ENCODE results near the gene CEACAM5.

CEACAM5 gene

DNA sequence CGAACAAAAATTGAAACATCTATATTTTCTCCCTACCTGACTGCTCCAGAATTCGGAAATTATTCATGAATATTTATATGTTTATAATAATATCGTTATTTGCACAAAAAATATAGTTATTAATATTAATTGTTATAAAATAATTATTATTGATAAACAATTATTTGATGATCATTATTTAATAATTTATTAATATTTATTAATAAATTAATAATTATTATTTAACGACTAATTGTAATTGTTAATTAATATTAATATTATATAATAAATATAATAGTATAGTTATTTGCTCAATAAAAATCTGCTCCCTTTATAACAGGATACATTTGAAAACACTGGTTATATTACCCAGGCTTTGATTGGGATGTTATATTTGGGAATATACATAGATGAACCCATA is 61.2 kb downstream of the CEACAM5 start:
- TF ChIP-seq ZNF830 (tag by site-specific recombination; IDR thresholded peaks at IDR 0.05; ENCODE audit: low read depth), result no peak
- TF ChIP-seq ZNF747 (tag by site-specific recombination; IDR thresholded peaks at IDR 0.05), result no peak
- H3K36me3 ChIP-seq (ENCODE audit: control insufficient read depth in 2 of 2, insufficient read depth in 1 of 2, low read length in 2 of 2), result no peaks in the 10 kb centered on the region
- POLR2A ChIA-PET, result no interaction called here
- no peak overlapping the region for H3K4me3 ChIP-seq (ENCODE audit: low read depth, low read length)
- no peaks in the 10 kb centered on the region for H3K9me3 ChIP-seq (ENCODE audit: control insufficient read depth, insufficient read depth, low read depth, low read length)
- H3K4me1 ChIP-seq (ENCODE audit: control insufficient read depth, insufficient read depth, low read length), result no peaks in the 10 kb centered on the region
- CTCF ChIA-PET, result interaction anchor here (0.6 to 4.3 kb wide), 10 partner anchors 10 to 78 kb away, joined by 3 to 49 read pairs (median 4); no protein-coding TSS in a partner anchor
- no peak overlapping the region for H3K27ac ChIP-seq (ENCODE audit: extremely low read depth, low read depth, low read length)

DNA sequence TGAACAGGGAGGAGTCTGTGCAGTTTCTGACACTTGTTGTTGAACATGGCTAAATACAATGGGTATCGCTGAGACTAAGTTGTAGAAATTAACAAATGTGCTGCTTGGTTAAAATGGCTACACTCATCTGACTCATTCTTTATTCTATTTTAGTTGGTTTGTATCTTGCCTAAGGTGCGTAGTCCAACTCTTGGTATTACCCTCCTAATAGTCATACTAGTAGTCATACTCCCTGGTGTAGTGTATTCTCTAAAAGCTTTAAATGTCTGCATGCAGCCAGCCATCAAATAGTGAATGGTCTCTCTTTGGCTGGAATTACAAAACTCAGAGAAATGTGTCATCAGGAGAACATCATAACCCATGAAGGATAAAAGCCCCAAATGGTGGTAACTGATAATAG is 63.0 kb downstream of the CEACAM5 start:
- H3K27ac ChIP-seq (ENCODE audit: extremely low read depth, low read depth, low read length), result no peak overlapping the region
- ChIA-PET CTCF (interaction anchor here (0.6 to 4.3 kb wide), 8 partner anchors 13 to 181 kb away, joined by 3 to 49 read pairs (median 6); no protein-coding TSS in a partner anchor), POLR2A (no interaction called here)
- TF ChIP-seq ZNF548 (tag by site-specific recombination; IDR thresholded peaks at IDR 0.05) (no peak), ZNF624 (tag by site-specific recombination; IDR thresholded peaks at IDR 0.05) (no peak), SCRT1 (tag by site-specific recombination; IDR thresholded peaks at IDR 0.05; ENCODE audit: borderline replicate concordance) (no peak), SALL2 (tag by site-specific recombination; IDR thresholded peaks at IDR 0.05; ENCODE audit: borderline replicate concordance) (no peak), ZNF24 (tag by site-specific recombination; IDR thresholded peaks at IDR 0.05) (no peak), ZNF660 (tag by site-specific recombination; IDR thresholded peaks at IDR 0.05) (no peak), SCRT2 (tag by site-specific recombination; IDR thresholded peaks at IDR 0.05) (no peak), GLIS2 (tag by site-specific recombination; IDR thresholded peaks at IDR 0.05) (no peak), ZNF623 (tag by site-specific recombination; IDR thresholded peaks at IDR 0.05) (no peak), ZFP41 (tag by site-specific recombination; IDR thresholded peaks at IDR 0.05; ENCODE audit: borderline replicate concordance) (no peak), KLF10 (tag by site-specific recombination; IDR thresholded peaks at IDR 0.05) (no peak), ZNF248 (tag by site-specific recombination; IDR thresholded peaks at IDR 0.05) (no peak), ZNF2 (tag by site-specific recombination; IDR thresholded peaks at IDR 0.05) (no peak), KLF1 (tag by site-specific recombination; IDR thresholded peaks at IDR 0.05) (no peak)
- TF ChIP-seq, protein P1, sequence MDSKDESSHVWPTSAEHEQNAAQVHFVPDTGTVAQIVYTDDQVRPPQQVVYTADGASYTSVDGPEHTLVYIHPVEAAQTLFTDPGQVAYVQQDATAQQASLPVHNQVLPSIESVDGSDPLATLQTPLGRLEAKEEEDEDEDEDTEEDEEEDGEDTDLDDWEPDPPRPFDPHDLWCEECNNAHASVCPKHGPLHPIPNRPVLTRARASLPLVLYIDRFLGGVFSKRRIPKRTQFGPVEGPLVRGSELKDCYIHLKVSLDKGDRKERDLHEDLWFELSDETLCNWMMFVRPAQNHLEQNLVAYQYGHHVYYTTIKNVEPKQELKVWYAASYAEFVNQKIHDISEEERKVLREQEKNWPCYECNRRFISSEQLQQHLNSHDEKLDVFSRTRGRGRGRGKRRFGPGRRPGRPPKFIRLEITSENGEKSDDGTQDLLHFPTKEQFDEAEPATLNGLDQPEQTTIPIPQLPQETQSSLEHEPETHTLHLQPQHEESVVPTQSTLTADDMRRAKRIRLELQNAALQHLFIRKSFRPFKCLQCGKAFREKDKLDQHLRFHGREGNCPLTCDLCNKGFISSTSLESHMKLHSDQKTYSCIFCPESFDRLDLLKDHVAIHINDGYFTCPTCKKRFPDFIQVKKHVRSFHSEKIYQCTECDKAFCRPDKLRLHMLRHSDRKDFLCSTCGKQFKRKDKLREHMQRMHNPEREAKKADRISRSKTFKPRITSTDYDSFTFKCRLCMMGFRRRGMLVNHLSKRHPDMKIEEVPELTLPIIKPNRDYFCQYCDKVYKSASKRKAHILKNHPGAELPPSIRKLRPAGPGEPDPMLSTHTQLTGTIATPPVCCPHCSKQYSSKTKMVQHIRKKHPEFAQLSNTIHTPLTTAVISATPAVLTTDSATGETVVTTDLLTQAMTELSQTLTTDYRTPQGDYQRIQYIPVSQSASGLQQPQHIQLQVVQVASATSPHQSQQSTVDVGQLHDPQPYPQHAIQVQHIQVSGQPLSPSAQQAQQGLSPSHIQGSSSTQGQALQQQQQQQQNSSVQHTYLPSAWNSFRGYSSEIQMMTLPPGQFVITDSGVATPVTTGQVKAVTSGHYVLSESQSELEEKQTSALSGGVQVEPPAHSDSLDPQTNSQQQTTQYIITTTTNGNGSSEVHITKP (tag by site-specific recombination; IDR thresholded peaks at IDR 0.05), result no peak
- TF ChIP-seq, protein P2, sequence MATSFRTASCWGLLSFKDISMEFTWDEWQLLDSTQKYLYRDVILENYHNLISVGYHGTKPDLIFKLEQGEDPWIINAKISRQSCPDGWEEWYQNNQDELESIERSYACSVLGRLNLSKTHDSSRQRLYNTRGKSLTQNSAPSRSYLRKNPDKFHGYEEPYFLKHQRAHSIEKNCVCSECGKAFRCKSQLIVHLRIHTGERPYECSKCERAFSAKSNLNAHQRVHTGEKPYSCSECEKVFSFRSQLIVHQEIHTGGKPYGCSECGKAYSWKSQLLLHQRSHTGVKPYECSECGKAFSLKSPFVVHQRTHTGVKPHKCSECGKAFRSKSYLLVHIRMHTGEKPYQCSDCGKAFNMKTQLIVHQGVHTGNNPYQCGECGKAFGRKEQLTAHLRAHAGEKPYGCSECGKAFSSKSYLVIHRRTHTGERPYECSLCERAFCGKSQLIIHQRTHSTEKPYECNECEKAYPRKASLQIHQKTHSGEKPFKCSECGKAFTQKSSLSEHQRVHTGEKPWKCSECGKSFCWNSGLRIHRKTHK (tag by site-specific recombination; IDR thresholded peaks at IDR 0.05), result no peak
- TF ChIP-seq, protein P3, sequence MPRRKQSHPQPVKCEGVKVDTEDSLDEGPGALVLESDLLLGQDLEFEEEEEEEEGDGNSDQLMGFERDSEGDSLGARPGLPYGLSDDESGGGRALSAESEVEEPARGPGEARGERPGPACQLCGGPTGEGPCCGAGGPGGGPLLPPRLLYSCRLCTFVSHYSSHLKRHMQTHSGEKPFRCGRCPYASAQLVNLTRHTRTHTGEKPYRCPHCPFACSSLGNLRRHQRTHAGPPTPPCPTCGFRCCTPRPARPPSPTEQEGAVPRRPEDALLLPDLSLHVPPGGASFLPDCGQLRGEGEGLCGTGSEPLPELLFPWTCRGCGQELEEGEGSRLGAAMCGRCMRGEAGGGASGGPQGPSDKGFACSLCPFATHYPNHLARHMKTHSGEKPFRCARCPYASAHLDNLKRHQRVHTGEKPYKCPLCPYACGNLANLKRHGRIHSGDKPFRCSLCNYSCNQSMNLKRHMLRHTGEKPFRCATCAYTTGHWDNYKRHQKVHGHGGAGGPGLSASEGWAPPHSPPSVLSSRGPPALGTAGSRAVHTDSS (tag by site-specific recombination; IDR thresholded peaks at IDR 0.05), result no peak
- TF ChIP-seq, protein P4, sequence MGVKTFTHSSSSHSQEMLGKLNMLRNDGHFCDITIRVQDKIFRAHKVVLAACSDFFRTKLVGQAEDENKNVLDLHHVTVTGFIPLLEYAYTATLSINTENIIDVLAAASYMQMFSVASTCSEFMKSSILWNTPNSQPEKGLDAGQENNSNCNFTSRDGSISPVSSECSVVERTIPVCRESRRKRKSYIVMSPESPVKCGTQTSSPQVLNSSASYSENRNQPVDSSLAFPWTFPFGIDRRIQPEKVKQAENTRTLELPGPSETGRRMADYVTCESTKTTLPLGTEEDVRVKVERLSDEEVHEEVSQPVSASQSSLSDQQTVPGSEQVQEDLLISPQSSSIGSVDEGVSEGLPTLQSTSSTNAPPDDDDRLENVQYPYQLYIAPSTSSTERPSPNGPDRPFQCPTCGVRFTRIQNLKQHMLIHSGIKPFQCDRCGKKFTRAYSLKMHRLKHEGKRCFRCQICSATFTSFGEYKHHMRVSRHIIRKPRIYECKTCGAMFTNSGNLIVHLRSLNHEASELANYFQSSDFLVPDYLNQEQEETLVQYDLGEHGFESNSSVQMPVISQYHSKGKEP (tag by site-specific recombination; IDR thresholded peaks at IDR 0.05), result no peak
- H3K9me3 ChIP-seq (ENCODE audit: control insufficient read depth, insufficient read depth, low read depth, low read length), result no peaks in the 10 kb centered on the region
- no peaks in the 10 kb centered on the region for H3K36me3 ChIP-seq (ENCODE audit: control insufficient read depth in 2 of 2, insufficient read depth in 1 of 2, low read length in 2 of 2)
- H3K4me1 ChIP-seq (ENCODE audit: control insufficient read depth, insufficient read depth, low read length), result no peaks in the 10 kb centered on the region
- H3K4me3 ChIP-seq (ENCODE audit: low read depth, low read length), result no peak overlapping the region

All from HEK293 (cell line).